H9 (cell line): ENCODE data around the gene PTPRN2. TPM values are rescaled to one million over a fixed set of nuclear protein-coding genes. Genes with fewer than 3 reads are reported as not detected.
A peak's percentile ranks its signal among the peaks of the same experiment; 100 is the strongest.

Experiments used
- DNase-seq: peaks from one replicate; pipeline ENCODE4 v3.0.0-alpha.2; 2017
- H2AFZ ChIP-seq: one replicate; pipeline ENCODE4 v1.6.1; 2013; ENCODE audit warnings: mild to moderate bottlenecking, low read length, control low read depth, moderate library complexity
- H2AK5ac ChIP-seq: 2 replicates; pipeline ENCODE4 v1.6.1; 2013; ENCODE audit warnings: low read length, control low read depth, mixed read lengths; ENCODE audit not compliant: insufficient read length
- H2BK120ac ChIP-seq: one replicate; pipeline ENCODE4 v1.6.1; 2013; ENCODE audit warnings: low read depth, mild to moderate bottlenecking, low read length, control low read depth, inconsistent platforms; ENCODE audit not compliant: poor library complexity, severe bottlenecking
- H2BK12ac ChIP-seq: 2 replicates; pipeline ENCODE4 v1.6.1; 2013; ENCODE audit warnings: low read length, control low read depth, mixed read lengths, low read depth; ENCODE audit not compliant: insufficient read length
- H2BK15ac ChIP-seq: 2 replicates; pipeline ENCODE4 v1.6.1; 2013; ENCODE audit warnings: low read depth, low read length, control low read depth
- H2BK20ac ChIP-seq: one replicate; pipeline ENCODE4 v1.6.1; 2013; ENCODE audit warnings: low read depth, mild to moderate bottlenecking, low read length, control low read depth, inconsistent platforms; ENCODE audit not compliant: poor library complexity, severe bottlenecking
- H2BK5ac ChIP-seq: 2 replicates; pipeline ENCODE4 v1.6.1; 2013; ENCODE audit warnings: low read length, control low read depth, mixed read lengths; ENCODE audit not compliant: insufficient read length
- H3K14ac ChIP-seq: 2 replicates; pipeline ENCODE4 v1.6.1; 2013; ENCODE audit warnings: low read length, control low read depth; ENCODE audit not compliant: insufficient read depth
- H3K18ac ChIP-seq: 2 replicates; pipeline ENCODE4 v1.6.1; 2013; ENCODE audit warnings: low read depth, mild to moderate bottlenecking, mixed read lengths, low read length, control low read depth; ENCODE audit not compliant: insufficient read length
- H3K23ac ChIP-seq: 2 replicates; pipeline ENCODE4 v1.6.1; 2013; ENCODE audit warnings: low read length, control low read depth, mixed read lengths, low read depth; ENCODE audit not compliant: insufficient read length
- H3K23me2 ChIP-seq: 2 replicates; pipeline ENCODE4 v1.6.1; 2013; ENCODE audit warnings: low read depth, mild to moderate bottlenecking, mixed read lengths, low read length, control low read depth; ENCODE audit not compliant: insufficient read length, poor library complexity, severe bottlenecking
- H3K27ac ChIP-seq: 2 replicates; pipeline ENCODE4 v1.5.1; 2013; ENCODE audit warnings: low read length, control low read depth, mixed read lengths, low read depth; ENCODE audit not compliant: insufficient read length
- H3K27me3 ChIP-seq: 2 replicates; pipeline ENCODE4 v1.6.1; 2013; ENCODE audit warnings: low read length, control low read depth, inconsistent platforms; ENCODE audit not compliant: insufficient read depth
- H3K4ac ChIP-seq: 2 replicates; pipeline ENCODE4 v1.6.1; 2013; ENCODE audit warnings: low read depth, mild to moderate bottlenecking, control low read depth, inconsistent platforms, low read length, moderate library complexity
- H3K4me1 ChIP-seq: 2 replicates; pipeline ENCODE4 v1.6.1; 2013; ENCODE audit warnings: low read length, control low read depth, inconsistent platforms; ENCODE audit not compliant: insufficient read depth
- H3K4me2 ChIP-seq: 2 replicates; pipeline ENCODE4 v1.6.1; 2013; ENCODE audit warnings: low read length, control low read depth, mixed read lengths; ENCODE audit not compliant: insufficient read length, insufficient read depth
- H3K56ac ChIP-seq: 2 replicates; pipeline ENCODE4 v1.6.1; 2013; ENCODE audit warnings: low read depth, mild to moderate bottlenecking, mixed read lengths, low read length, control low read depth; ENCODE audit not compliant: insufficient read length
- H3K79me1 ChIP-seq: 2 replicates; pipeline ENCODE4 v1.6.1; 2013; ENCODE audit warnings: low read depth, mild to moderate bottlenecking, moderate library complexity, low read length, control low read depth, inconsistent platforms; ENCODE audit not compliant: insufficient read depth, poor library complexity, severe bottlenecking
- H3K79me2 ChIP-seq: 2 replicates; pipeline ENCODE4 v1.6.1; 2013; ENCODE audit warnings: low read length, control low read depth, inconsistent platforms; ENCODE audit not compliant: insufficient read depth
- H3K9ac ChIP-seq: 2 replicates; pipeline ENCODE4 v1.6.1; 2013; ENCODE audit warnings: low read length, control low read depth, mixed read lengths; ENCODE audit not compliant: insufficient read length; ENCODE audit errors: extremely low read depth
- H3K9me3 ChIP-seq: one replicate; pipeline ENCODE4 v1.6.1; 2013; ENCODE audit warnings: low read depth, low read length, inconsistent platforms; ENCODE audit not compliant: control insufficient read depth
- H3T11ph ChIP-seq: one replicate; pipeline ENCODE4 v1.6.1; 2013; ENCODE audit warnings: mild to moderate bottlenecking, low read length, control low read depth, inconsistent platforms
- H4K20me1 ChIP-seq: one replicate; pipeline ENCODE4 v1.6.1; 2013; ENCODE audit not compliant: control insufficient read depth, insufficient read length, insufficient read depth
- H4K5ac ChIP-seq: 2 replicates; pipeline ENCODE4 v1.6.1; 2013; ENCODE audit warnings: low read depth, mild to moderate bottlenecking, mixed read lengths, low read length, control low read depth; ENCODE audit not compliant: insufficient read length
- H4K8ac ChIP-seq: replicated peaks from 2 replicates; pipeline ENCODE4 v1.6.1; 2013; ENCODE audit warnings: low read length, control low read depth, mixed read lengths, low read depth; ENCODE audit not compliant: insufficient read length
- H4K91ac ChIP-seq: 2 replicates; pipeline ENCODE4 v1.6.1; 2013; ENCODE audit warnings: low read depth, mild to moderate bottlenecking, moderate library complexity, mixed read lengths, low read length, control low read depth; ENCODE audit not compliant: insufficient read length
- H3K27ac Mint-ChIP-seq, 3 experiments: 2 replicates in 2 of 3; 3 replicates in 1 of 3; pipeline ENCODE4 v1.8.0; 2020 to 2021; ENCODE audit warnings: mixed read lengths in 3 of 3, mild to moderate bottlenecking in 1 of 3, moderate library complexity in 1 of 3
- H3K27me3 Mint-ChIP-seq: 2 replicates; pipeline ENCODE4 v1.8.0; 2021; ENCODE audit warnings: low read depth, mild to moderate bottlenecking, moderate library complexity, mixed read lengths
- H3K36me3 Mint-ChIP-seq, 3 experiments: 2 replicates in 2 of 3; 3 replicates in 1 of 3; pipeline ENCODE4 v1.8.0; 2020 to 2021; ENCODE audit warnings: low read depth in 3 of 3, mixed read lengths in 3 of 3; ENCODE audit not compliant: insufficient read depth in 1 of 3
- H3K4me1 Mint-ChIP-seq, 2 experiments: 2 replicates each; pipeline ENCODE4 v1.8.0; 2020; ENCODE audit warnings: mixed read lengths in 2 of 2
- H3K4me3 Mint-ChIP-seq, 2 experiments: 2 replicates in 1 of 2; 3 replicates in 1 of 2; pipeline ENCODE4 v1.8.0; 2020 to 2021; ENCODE audit warnings: mild to moderate bottlenecking in 2 of 2, mixed read lengths in 2 of 2, moderate library complexity in 1 of 2
- H3K9me3 Mint-ChIP-seq, 2 experiments: 2 replicates in 1 of 2; 3 replicates in 1 of 2; pipeline ENCODE4 v1.8.0; 2020; ENCODE audit warnings: mild to moderate bottlenecking in 2 of 2, mixed read lengths in 2 of 2, moderate library complexity in 1 of 2
- CTCF ChIP-seq: fragments of 200-600 bp; sonication (generic); conservative IDR thresholded peaks from 3 replicates; pipeline ENCODE4 v1.8.0; 2021; ENCODE audit warnings: antibody characterized with exemption, mild to moderate bottlenecking
- WGBS: extraction: QIAGEN DNeasy Blood & Tissue Kit; methylation state at CpG from one replicate; pipeline ENCODE4 v1.1.7; 2013; ENCODE audit warnings: missing lambda C conversion rate, low lambda C conversion rate, mixed read lengths; ENCODE audit not compliant: insufficient read length; ENCODE audit errors: extremely low coverage; 5-methylcytosine and 5-hydroxymethylcytosine counted together
- total RNA-seq: library from RNA; stranded (reverse); gene quantifications from 2 replicates; pipeline ENCODE4 v1.2.1, GENCODE V29; 2021

PTPRN2 gene
- total RNA-seq, 1 experiment from 2014 or later, result 5.2 TPM

GRCh38 chr7:157873181-157873580, 714.4 kb downstream of the PTPRN2 start:
- Histone ChIP-seq H3K79me2 (no peaks in the 10 kb centered on the region), H2BK12ac (no peak overlapping the region), H4K91ac (no peak overlapping the region), H3T11ph (no peak overlapping the region), H2AFZ (no peak overlapping the region), H2BK120ac (no peak overlapping the region), H3K27me3 (no peaks in the 10 kb centered on the region), H3K79me1 (no peaks in the 10 kb centered on the region), H4K5ac (no peak overlapping the region), H2BK15ac (no peak overlapping the region), H3K4ac (no peak overlapping the region), H4K20me1 (no peaks in the 10 kb centered on the region), H3K9me3 (no peaks in the 10 kb centered on the region), H3K23ac (no peak overlapping the region), H3K4me2 (no peak overlapping the region), H3K23me2 (no peaks in the 10 kb centered on the region), H3K4me1 (no peaks in the 10 kb centered on the region; the same call in 1 of the 2 replicates), H2AK5ac (no peak overlapping the region), H3K9ac (no peak overlapping the region), H3K18ac (no peak overlapping the region), H2BK20ac (no peak overlapping the region), H2BK5ac (no peak overlapping the region), H3K27ac (no peak overlapping the region), H4K8ac (no peak overlapping the region), H3K56ac (no peak overlapping the region), H3K14ac (no peak overlapping the region)
- peaks cover 32% of the 10 kb centered on the region for H3K27me3 Mint-ChIP-seq
- WGBS, result no CpG with 5 or more reads among the region's 30 CpGs
- H3K9me3 Mint-ChIP-seq, result peaks cover 18 to 21% of the 10 kb centered on the region in 2 experiments
- H3K36me3 Mint-ChIP-seq, result peaks cover 0 to 11% (median 6%) of the 10 kb centered on the region in 3 experiments; a peak in 4 of 7 replicates
- peaks cover 2 to 7% of the 10 kb centered on the region in 2 experiments; a peak in 3 of 4 replicates for H3K4me1 Mint-ChIP-seq
- H3K27ac Mint-ChIP-seq, result peak overlapping the region in 1 of 3 experiments; percentile 94; a peak in 2 of 7 replicates
- no peak for TF ChIP-seq CTCF
- DNase-seq, result no peak
- no peak overlapping the region for H3K4me3 Mint-ChIP-seq
